ENCODE data around the gene P2RY14. TPM values are rescaled to one million over a fixed set of nuclear protein-coding genes. Genes with fewer than 3 reads are reported as not detected.

P2RY14 gene
- polyA plus RNA-seq, 4 donors: 1.1 to 5.5 (median 1.3) TPM; not detected in 1

DNA sequence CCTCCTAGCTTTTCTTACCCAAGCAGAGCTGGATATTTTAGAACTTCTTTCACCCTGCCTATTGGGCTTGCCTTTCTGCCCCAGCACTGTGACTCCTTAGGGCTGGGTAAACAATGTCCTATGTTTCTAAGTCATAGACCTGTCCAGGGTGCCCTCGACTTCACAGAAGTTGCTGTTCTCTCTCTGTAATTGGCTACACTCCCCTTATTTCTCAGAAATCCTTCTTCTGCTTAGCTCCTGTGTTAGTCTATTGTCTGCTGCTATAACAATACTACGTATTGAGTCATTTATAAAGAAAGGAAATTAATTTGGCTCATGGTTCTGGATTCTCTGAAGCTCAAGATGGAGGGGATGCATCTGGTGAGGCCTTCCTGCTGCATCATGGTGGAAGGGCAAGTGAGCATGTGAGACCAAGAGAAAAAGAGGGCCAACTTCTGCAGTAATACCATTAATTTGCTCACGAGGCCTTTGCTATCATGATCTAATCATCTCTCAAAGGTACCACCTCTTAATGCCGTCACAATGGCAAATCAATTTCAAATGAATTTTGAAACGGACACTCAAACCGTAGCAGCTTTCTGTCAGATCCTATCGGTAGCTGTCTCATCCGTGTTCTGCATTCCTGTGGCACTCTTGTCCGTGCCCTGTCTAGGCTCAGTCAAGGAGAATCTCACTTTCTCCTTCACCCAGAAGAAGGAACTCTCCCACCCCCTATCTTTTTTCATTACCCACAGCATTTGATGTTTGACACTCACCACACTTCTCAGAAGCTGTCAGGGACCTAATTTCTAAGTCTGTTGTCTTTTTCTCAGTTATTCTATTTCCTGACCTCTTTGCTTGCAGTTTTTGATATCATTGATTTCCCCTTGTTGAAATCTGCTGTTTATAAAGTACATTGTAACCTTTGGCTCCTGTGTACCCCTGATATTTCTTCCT lies 53.0 kb downstream of the P2RY14 start:
- Histone ChIP-seq H3K27ac (ENCODE audit: low read depth in 1 of 3, low read length in 2 of 3) (no peak overlapping the region), H3K4me3 (ENCODE audit: low read depth in 1 of 3, low read length in 3 of 3) (no peak overlapping the region), H3K9me3 (ENCODE audit: control insufficient read depth in 2 of 2, insufficient read depth in 1 of 2, low read depth in 1 of 2, low read length in 1 of 2) (peaks cover 0 to 8% of the 10 kb centered on the region in 2 donors), H3K27me3 (ENCODE audit: control insufficient read depth in 3 of 3, insufficient read depth in 3 of 3, low read length in 3 of 3) (no peaks in the 10 kb centered on the region), H3K36me3 (ENCODE audit: control insufficient read depth in 3 of 3, insufficient read depth in 2 of 3, low read depth in 1 of 3, low read length in 3 of 3) (peaks cover 0 to 3% (median 0%) of the 10 kb centered on the region in 3 donors), H3K4me1 (ENCODE audit: control insufficient read depth in 3 of 3, insufficient read depth in 2 of 3, low read depth in 1 of 3, low read length in 2 of 3) (peaks cover 0 to 6% (median 0%) of the 10 kb centered on the region in 3 donors)
- WGBS, 3 donors: 79 to 86% (median 80%) methylated on average over 9 of the region's 9 CpGs
- DNase-seq (no peak), FAIRE-seq (no peak)

DNA sequence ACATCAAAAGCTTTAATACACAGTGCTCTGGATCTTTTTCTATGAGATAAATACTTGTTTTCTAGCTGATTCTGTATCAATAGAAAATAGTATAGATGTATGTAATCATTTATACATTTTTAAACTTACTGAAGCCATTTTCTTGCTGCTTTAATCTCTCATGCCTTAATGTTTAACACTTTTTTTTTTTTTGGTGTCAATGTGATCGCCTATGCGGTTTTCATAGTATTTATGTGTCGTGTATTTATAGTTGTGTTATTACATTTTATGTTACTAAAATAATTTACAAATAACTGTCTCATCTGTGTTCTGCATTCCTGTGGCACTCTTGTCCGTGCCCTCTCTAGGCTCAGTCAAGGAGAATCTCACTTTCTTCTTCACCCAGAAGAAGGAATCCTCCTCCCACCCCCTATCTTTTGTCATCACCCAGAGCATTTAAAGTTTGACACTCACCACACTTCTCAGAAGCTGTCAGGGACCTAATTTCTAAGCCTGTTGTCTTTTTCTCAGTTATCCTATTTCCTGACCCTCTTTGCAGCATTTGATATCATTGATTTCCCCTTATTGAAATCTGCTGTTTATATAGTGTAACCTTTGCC lies 54.0 kb downstream of the P2RY14 start:
- H3K27ac ChIP-seq (ENCODE audit: low read depth in 1 of 3, low read length in 2 of 3): no peak overlapping the region
- DNase-seq: no peak
- H3K9me3 ChIP-seq (ENCODE audit: control insufficient read depth in 2 of 2, insufficient read depth in 1 of 2, low read depth in 1 of 2, low read length in 1 of 2): peaks cover 0 to 8% of the 10 kb centered on the region in 2 donors
- H3K4me3 ChIP-seq (ENCODE audit: low read depth in 1 of 3, low read length in 3 of 3): no peak overlapping the region
- no peak for FAIRE-seq
- peaks cover 0 to 6% (median 0%) of the 10 kb centered on the region in 3 donors for H3K4me1 ChIP-seq (ENCODE audit: control insufficient read depth in 3 of 3, insufficient read depth in 2 of 3, low read depth in 1 of 3, low read length in 2 of 3)
- 81 to 95% (median 93%) methylated on average over 4 of the region's 4 CpGs for WGBS, 3 donors
- no peaks in the 10 kb centered on the region for H3K27me3 ChIP-seq (ENCODE audit: control insufficient read depth in 3 of 3, insufficient read depth in 3 of 3, low read length in 3 of 3)
- peaks cover 0 to 3% (median 0%) of the 10 kb centered on the region in 3 donors for H3K36me3 ChIP-seq (ENCODE audit: control insufficient read depth in 3 of 3, insufficient read depth in 2 of 3, low read depth in 1 of 3, low read length in 3 of 3)

DNA sequence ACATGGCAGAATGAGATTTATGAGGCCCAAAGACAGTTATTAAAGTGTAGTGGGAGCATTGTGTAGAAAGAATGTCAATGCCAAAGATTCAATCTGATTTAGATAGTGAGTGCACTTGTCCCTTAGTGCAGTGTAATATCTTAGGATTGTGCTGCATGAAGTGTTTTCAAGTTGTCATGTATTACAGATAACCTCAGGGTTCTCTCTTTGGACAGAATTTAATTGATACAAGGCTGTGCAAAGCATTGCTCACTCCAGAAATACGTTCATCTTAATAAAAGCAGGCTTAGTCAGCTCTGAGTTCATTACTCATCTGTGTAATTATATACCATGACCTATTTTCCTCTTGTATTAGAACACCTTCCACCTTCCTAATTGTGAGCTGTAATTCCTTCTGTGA lies 59.3 kb downstream of the P2RY14 start:
- peaks cover 0 to 3% (median 0%) of the 10 kb centered on the region in 3 donors for H3K36me3 ChIP-seq (ENCODE audit: control insufficient read depth in 3 of 3, insufficient read depth in 2 of 3, low read depth in 1 of 3, low read length in 3 of 3)
- peaks cover 0 to 3% (median 0%) of the 10 kb centered on the region in 3 donors for H3K4me1 ChIP-seq (ENCODE audit: control insufficient read depth in 3 of 3, insufficient read depth in 2 of 3, low read depth in 1 of 3, low read length in 2 of 3)
- DNase-seq (no peak), FAIRE-seq (no peak)
- H3K9me3 ChIP-seq (ENCODE audit: control insufficient read depth in 2 of 2, insufficient read depth in 1 of 2, low read depth in 1 of 2, low read length in 1 of 2): peaks cover 0 to 8% of the 10 kb centered on the region in 2 donors
- no peak overlapping the region for H3K4me3 ChIP-seq (ENCODE audit: low read depth in 1 of 3, low read length in 3 of 3)
- H3K27me3 ChIP-seq (ENCODE audit: control insufficient read depth in 3 of 3, insufficient read depth in 3 of 3, low read length in 3 of 3): no peaks in the 10 kb centered on the region
- H3K27ac ChIP-seq (ENCODE audit: low read depth in 1 of 3, low read length in 2 of 3): no peak overlapping the region
- WGBS, 3 donors: 17 to 41% (median 27%) methylated on average over 1 of the region's 1 CpG

DNA sequence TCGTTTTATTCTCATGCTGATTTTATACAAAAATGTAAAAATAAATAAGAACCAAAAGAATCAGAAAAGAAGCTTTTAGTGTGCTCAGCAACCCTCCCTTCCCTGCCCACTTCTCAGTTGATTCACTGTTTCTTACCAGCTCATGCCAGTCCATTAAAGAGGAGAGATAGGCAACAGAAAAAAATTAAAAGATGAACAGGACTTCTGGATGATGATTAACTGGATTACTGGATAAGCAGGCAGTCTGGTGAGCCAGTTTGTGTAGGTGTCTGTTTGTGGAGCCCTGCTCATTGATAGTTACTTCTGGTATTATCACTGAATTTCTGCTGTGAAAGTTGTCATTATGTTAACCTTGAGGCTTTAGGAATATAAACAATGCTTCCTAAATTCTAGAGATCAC lies 60.2 kb downstream of the P2RY14 start:
- Histone ChIP-seq H3K36me3 (ENCODE audit: control insufficient read depth in 3 of 3, insufficient read depth in 2 of 3, low read depth in 1 of 3, low read length in 3 of 3) (peaks cover 0 to 3% (median 0%) of the 10 kb centered on the region in 3 donors), H3K27me3 (ENCODE audit: control insufficient read depth in 3 of 3, insufficient read depth in 3 of 3, low read length in 3 of 3) (no peaks in the 10 kb centered on the region), H3K27ac (ENCODE audit: low read depth in 1 of 3, low read length in 2 of 3) (no peak overlapping the region), H3K9me3 (ENCODE audit: control insufficient read depth in 2 of 2, insufficient read depth in 1 of 2, low read depth in 1 of 2, low read length in 1 of 2) (peaks cover 0 to 8% of the 10 kb centered on the region in 2 donors), H3K4me1 (ENCODE audit: control insufficient read depth in 3 of 3, insufficient read depth in 2 of 3, low read depth in 1 of 3, low read length in 2 of 3) (peaks cover 0 to 3% (median 0%) of the 10 kb centered on the region in 3 donors), H3K4me3 (ENCODE audit: low read depth in 1 of 3, low read length in 3 of 3) (no peak overlapping the region)
- 56 to 68% (median 62%) methylated on average over 1 of the region's 1 CpG for WGBS, 3 donors
- DNase-seq (no peak), FAIRE-seq (no peak)

DNA sequence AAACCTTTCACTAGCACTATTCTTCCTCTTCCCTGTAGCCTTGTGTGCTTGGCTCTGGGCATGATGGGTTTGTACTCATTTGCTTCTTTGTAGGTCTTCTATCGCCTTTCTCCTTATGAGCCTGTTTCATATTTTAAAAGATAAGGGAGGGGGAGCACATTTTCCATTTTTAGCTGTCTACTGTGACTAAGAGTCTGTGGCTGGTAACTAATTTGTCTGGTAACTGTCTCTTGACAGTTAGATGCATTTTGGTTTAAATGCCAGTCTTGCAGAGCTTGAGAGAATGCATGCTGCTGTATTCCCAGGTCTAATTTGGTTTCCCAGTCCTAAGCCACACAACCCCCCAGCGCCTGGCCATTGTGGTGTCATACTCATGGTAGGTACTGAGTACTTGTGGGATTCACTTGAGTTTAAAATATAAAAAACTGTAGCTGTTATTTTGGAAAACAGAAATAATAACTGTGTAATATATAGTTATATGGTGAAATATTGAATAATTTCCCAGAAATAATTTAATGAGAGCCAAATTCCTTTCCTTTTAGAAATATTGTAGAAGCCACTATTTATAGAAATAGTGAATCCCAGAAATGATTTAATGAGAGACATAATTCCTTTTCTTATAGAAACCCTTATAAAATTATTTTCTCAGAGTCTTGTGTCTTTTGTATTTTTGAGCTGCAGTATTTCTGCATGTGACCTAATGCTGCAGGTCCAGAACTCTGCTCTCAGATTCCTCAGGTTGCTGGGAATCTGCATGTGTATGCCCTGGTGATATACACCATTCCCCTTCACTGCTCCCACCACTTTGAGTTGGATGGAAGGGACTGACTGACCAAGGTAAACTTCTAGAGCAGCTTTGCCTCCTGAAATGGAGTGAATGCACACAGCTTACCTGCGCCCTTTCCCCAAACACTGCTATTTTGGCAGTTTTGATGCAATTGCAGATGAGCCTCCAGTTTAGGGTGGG lies 61.4 kb downstream of the P2RY14 start:
- Histone ChIP-seq H3K4me1 (ENCODE audit: control insufficient read depth in 3 of 3, insufficient read depth in 2 of 3, low read depth in 1 of 3, low read length in 2 of 3) (peaks cover 0 to 3% (median 0%) of the 10 kb centered on the region in 3 donors), H3K27me3 (ENCODE audit: control insufficient read depth in 3 of 3, insufficient read depth in 3 of 3, low read length in 3 of 3) (no peaks in the 10 kb centered on the region), H3K9me3 (ENCODE audit: control insufficient read depth in 2 of 2, insufficient read depth in 1 of 2, low read depth in 1 of 2, low read length in 1 of 2) (peaks cover 0 to 8% of the 10 kb centered on the region in 2 donors), H3K27ac (ENCODE audit: low read depth in 1 of 3, low read length in 2 of 3) (no peak overlapping the region), H3K4me3 (ENCODE audit: low read depth in 1 of 3, low read length in 3 of 3) (no peak overlapping the region), H3K36me3 (ENCODE audit: control insufficient read depth in 3 of 3, insufficient read depth in 2 of 3, low read depth in 1 of 3, low read length in 3 of 3) (peaks cover 0 to 3% (median 0%) of the 10 kb centered on the region in 3 donors)
- WGBS, 3 donors: 85 to 95% (median 92%) methylated on average over 3 of the region's 3 CpGs
- no peak for FAIRE-seq
- DNase-seq: no peak

DNA sequence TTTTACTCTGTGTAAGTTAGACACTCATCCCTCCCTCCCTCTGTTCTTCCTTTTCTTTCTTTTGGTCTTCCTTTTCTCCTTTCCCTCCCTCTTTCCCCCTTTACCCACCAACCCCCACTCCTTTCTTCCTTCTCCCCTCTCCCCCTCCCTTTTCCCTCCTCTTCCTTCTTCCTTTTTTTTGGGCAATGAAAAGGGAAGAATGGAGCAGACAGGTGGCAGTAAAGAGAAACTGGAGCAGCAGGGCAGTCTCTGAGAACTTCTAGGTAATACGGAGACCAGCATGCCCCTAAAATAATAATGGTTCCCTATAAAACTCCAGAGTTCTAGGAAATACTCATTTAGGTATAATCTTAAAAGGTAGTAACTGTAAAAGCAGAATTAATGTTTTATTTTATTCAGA lies 63.9 kb downstream of the P2RY14 start:
- Histone ChIP-seq H3K27ac (ENCODE audit: low read depth in 1 of 3, low read length in 2 of 3) (no peak overlapping the region), H3K27me3 (ENCODE audit: control insufficient read depth in 3 of 3, insufficient read depth in 3 of 3, low read length in 3 of 3) (no peaks in the 10 kb centered on the region), H3K36me3 (ENCODE audit: control insufficient read depth in 3 of 3, insufficient read depth in 2 of 3, low read depth in 1 of 3, low read length in 3 of 3) (no peaks in the 10 kb centered on the region), H3K4me1 (ENCODE audit: control insufficient read depth in 3 of 3, insufficient read depth in 2 of 3, low read depth in 1 of 3, low read length in 2 of 3) (peaks cover 0 to 16% (median 2%) of the 10 kb centered on the region in 3 donors), H3K9me3 (ENCODE audit: control insufficient read depth in 2 of 2, insufficient read depth in 1 of 2, low read depth in 1 of 2, low read length in 1 of 2) (no peaks in the 10 kb centered on the region), H3K4me3 (ENCODE audit: low read depth in 1 of 3, low read length in 3 of 3) (no peak overlapping the region)
- FAIRE-seq (no peak), DNase-seq (no peak)
- WGBS, 3 donors: 65 to 78% (median 75%) methylated on average over 1 of the region's 1 CpG

DNA sequence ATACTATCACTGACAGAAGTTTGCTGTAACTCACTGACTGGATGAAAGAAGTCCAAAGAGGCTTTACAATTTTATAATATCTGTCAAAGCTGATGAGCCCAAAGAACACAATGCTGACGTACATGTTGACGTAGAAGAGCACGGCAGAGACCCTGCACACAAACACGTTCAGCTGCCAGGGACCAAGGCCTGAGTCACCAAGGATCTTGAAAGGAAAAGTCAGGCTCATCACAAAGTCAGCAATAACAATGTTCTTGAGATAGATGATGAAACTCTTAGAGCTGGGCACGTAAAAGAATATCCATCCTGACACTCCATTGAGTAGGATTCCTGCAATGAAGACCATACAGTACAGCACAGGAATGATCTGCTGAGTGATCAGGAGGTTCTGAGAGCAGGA lies 64.5 kb downstream of the P2RY14 start:
- no peak for FAIRE-seq

DNA sequence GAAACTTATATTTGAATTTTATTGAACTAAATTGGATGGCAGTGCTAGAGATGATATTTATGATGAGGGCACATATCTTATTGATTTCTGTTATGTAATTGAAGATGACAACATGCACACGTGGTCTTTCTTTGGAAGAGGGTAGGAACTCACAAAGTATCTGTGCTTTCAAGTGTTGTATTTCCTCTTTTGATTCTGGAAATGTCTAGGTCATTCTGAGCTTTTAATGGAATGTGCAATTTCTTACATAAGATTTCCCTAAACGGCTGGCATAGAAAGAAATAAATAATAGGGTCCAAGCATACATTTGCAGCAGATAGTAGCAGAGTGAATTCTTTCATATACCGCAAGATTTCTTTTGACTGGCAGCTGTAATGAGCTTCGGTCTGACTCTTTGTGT lies 65.2 kb downstream of the P2RY14 start:
- 71 to 82% (median 79%) methylated on average over 4 of the region's 4 CpGs for WGBS, 3 donors
- H3K4me1 ChIP-seq (ENCODE audit: control insufficient read depth in 3 of 3, insufficient read depth in 2 of 3, low read depth in 1 of 3, low read length in 2 of 3): peaks cover 0 to 18% (median 2%) of the 10 kb centered on the region in 3 donors
- H3K9me3 ChIP-seq (ENCODE audit: control insufficient read depth in 2 of 2, insufficient read depth in 1 of 2, low read depth in 1 of 2, low read length in 1 of 2): no peaks in the 10 kb centered on the region
- H3K4me3 ChIP-seq (ENCODE audit: low read depth in 1 of 3, low read length in 3 of 3): no peak overlapping the region
- H3K27me3 ChIP-seq (ENCODE audit: control insufficient read depth in 3 of 3, insufficient read depth in 3 of 3, low read length in 3 of 3): no peaks in the 10 kb centered on the region
- DNase-seq: no peak
- FAIRE-seq: no peak
- H3K36me3 ChIP-seq (ENCODE audit: control insufficient read depth in 3 of 3, insufficient read depth in 2 of 3, low read depth in 1 of 3, low read length in 3 of 3): no peaks in the 10 kb centered on the region
- no peak overlapping the region for H3K27ac ChIP-seq (ENCODE audit: low read depth in 1 of 3, low read length in 2 of 3)

More for the DNA sequence above, 64.5 kb downstream of the P2RY14 start:
- Histone ChIP-seq H3K27me3 (ENCODE audit: control insufficient read depth in 3 of 3, insufficient read depth in 3 of 3, low read length in 3 of 3) (no peaks in the 10 kb centered on the region), H3K4me1 (ENCODE audit: control insufficient read depth in 3 of 3, insufficient read depth in 2 of 3, low read depth in 1 of 3, low read length in 2 of 3) (peaks cover 0 to 18% (median 2%) of the 10 kb centered on the region in 3 donors), H3K27ac (ENCODE audit: low read depth in 1 of 3, low read length in 2 of 3) (no peak overlapping the region), H3K36me3 (ENCODE audit: control insufficient read depth in 3 of 3, insufficient read depth in 2 of 3, low read depth in 1 of 3, low read length in 3 of 3) (no peaks in the 10 kb centered on the region), H3K4me3 (ENCODE audit: low read depth in 1 of 3, low read length in 3 of 3) (no peak overlapping the region), H3K9me3 (ENCODE audit: control insufficient read depth in 2 of 2, insufficient read depth in 1 of 2, low read depth in 1 of 2, low read length in 1 of 2) (no peaks in the 10 kb centered on the region)
- WGBS, 3 donors: 86 to 95% (median 93%) methylated on average over 5 of the region's 5 CpGs
- no peak for DNase-seq
